Stimulated activated CD8-positive, alpha-beta memory T cell treated with anti-CD3 and anti-CD28 coated beads, Interleukin-4, amount 100 ng/mL, for 24 hours (primary cell): ENCODE measurements around the gene AGBL4.
"Not testable (repeated sequence)": the region's sequence is repeated elsewhere in the genome, so short reads cannot be mapped to it uniquely, and the experiment has no call there.

Experiments
- DNase-seq: peaks from one replicate; pipeline ENCODE4 v3.0.0-alpha.2; 2020; ENCODE audit warnings: low read depth

The AGBL4 gene

DNA sequence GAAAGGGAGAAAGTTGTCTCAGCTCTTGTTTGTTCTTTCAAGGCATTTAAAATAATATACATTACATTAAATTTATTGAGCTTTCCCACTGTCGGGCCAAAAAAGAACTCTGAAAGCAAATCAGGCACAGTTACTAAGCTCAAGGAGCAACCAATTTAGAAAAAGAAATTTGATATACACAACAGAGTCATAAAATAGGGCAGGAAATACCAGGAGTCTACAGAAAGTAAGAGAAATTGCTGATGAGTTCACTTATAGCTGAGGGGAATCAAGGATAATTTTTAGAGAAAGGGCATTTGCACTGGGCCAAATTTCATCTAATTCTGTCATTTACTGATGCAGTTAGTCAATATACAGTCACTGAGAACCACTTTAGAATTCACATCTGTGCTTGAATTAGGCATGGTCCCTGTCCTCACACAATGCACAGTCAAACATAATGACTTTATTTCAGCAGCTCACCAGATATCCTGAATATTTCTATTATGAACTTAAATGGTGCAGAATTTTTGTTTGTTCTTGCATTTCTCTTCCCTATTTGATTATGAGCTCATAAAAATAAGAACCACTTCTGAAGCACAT, 997.4 kb downstream of the AGBL4 start:
- no peak for DNase-seq

DNA sequence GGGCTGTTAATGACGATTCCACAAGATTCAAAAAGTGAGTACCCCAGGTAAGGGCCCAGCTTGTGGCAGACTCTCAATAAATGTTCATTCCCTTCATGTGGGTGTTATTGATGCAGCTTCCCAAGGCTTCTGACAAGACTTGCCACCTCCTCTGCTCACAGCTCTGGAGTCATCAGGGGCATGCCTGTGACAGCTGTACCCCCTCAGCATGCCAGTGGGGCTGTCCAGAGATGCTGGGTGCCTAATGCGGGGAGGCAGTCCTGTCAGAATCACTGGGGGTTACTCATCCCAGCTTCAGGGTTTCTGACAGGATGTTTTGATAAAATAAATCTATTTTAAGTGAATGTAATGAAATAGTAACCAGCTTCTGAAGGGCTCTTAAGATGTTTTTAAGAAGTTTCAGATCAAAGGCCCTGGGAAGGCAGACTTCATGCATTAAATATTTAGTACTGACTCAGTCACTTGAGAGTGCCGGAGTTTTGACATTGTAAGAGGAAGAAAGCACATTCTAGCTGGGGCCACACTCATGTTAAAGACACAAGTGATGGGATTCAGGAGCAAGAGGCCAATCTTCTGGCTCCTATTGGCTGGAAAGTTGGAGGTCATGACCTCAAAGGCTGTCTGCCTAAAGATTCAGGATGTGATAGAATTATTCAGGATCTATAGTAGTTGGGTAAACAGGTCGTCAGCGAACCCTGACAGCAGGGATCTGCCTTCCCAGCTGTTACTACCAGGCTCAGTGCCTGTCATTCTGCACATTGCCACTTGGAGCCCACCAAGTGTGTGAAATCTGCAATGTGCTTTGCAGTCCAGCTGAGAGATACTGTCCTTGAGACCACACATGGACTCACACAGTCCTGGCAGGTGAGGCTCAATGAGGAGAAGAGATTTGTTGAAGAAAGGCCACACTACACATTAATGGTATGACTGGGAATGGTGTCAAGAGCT, 1007.5 kb downstream of the AGBL4 start:
- DNase-seq = no peak

DNA sequence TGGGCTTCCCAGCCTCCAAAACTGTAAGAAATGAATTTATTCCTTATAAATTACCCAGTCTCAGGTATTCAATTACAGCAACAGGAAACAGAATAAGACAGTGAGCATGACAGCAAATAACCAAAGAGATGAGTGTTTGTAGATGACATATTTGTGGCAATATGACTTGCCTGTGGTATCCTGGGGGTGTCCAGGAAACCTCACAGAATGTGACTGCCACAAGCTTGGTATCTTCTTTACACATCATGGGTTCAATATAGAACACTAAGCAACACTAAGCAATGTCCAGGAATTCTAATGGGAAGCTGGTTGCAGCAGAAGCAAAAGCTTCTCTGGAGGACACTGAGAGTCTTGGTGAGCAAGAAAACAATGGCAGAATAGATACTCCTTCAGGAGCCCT, 1010.7 kb downstream of the AGBL4 start:
- DNase-seq = no peak

- DNase-seq = not testable (repeated sequence)
Measured at GRCh38 chr1:49002981-49003380, 1020.8 kb downstream of the AGBL4 start.

DNA sequence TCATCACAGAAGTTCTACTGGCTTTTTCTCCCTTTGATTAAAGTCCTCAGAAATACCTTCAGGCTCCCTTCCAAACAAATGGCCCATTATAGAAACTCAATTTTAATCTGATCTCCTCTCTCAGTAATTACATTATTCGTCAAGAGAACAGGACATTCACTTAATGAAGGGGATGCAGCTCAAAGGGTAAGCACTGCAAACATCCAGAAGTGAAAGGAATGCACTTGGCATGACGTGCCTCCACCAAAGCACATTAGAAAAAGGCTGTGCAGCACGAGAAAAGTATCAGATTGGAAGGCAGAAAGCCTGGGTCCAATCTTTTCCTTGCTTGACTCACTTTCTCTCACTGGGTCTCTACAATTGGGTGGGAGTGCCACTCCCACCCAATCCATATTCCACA, 1024.4 kb downstream of the AGBL4 start:
- no peak for DNase-seq

DNA sequence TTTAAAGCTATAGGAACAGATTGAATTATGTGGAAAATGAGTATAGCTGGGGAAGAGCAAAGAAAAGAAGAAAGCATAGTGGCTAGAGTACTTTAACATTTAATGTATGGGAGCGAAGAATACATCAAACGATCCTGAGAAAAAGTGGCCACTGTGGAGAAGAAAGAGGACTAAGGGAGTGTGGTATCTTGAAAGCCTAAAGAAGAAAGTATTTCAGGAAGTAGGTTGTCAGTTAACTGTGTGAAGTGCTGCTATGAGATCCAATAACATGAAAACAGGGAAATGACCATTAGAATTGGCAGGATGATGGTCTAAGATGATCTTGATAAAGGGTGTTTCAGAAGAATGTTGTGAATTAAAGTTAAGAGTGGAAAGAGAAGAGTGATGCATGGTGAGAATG, 1027.4 kb downstream of the AGBL4 start:
- DNase-seq = no peak

DNA sequence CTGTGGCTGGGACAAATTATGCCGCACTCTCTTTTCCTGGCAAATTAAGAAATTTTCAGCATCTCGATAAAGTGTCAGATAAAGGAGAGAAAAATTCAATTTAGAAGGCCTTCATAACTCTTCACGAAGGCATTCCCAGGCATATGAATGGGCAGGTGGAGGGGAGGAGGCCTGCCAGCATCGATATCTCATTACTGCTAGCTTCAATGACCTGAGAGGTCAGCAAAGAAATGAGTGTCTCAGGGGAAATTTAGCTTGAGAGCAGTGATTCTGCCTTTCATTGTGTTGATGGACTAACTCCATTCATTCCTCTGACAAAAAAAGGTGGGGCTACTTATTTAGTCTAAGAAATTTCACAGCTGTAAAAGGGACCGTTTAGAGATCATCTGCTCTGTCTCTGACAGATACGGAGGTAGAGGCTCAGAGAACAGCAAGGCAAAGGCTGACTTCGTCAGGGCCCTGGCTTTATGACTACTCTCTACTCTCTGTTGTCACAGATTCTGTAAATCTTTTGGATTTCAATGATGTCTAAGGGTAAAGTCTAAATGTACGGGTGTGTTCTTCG, 1035.0 kb downstream of the AGBL4 start:
- no peak for DNase-seq

DNA sequence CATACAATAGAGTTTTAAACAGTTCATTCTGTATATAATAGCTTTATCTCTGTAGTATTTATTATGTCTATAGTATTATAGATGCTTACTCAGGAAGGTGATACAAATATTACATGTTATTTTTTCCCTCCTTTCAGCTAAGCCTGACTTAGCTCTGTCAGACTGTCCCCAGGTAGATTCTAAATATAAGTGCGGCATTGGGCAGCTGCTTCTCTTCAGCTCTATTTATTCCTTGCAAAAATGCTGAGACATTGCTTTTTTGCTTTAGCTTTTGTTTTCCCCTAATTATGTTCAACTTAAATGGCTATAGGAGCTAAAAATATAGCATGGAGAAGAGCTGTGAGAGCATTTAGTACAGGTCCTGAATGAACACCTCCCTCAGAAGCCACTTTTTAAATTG, 1043.8 kb downstream of the AGBL4 start:
- DNase-seq = no peak

GRCh38 chr1:48978413-48978812, 1045.3 kb downstream of the AGBL4 start:
- DNase-seq = no peak

DNA sequence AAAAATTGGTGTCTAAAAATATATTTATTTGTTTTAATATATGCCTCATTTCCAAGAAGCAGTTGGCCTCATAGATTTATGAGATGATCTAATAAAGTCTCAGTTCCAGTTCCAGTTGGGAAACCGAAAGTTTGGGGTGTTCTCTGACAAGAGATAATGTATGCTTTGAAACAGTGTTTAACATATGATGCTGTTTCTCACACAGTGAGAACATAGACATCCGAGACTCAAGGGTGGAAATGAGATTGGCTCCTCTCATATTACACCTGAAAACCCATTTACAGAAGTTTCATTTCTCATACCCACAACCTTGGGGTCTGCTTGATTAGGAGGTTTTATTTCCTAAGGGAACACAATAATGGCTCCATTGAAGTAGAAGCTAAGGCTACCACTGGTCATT, 1046.5 kb downstream of the AGBL4 start:
- DNase-seq = no peak

- no peak for DNase-seq
Measured at GRCh38 chr1:48969971-48970370, 1053.8 kb downstream of the AGBL4 start.

GRCh38 chr1:48967318-48967717, 1056.4 kb downstream of the AGBL4 start:
- no peak for DNase-seq

DNA sequence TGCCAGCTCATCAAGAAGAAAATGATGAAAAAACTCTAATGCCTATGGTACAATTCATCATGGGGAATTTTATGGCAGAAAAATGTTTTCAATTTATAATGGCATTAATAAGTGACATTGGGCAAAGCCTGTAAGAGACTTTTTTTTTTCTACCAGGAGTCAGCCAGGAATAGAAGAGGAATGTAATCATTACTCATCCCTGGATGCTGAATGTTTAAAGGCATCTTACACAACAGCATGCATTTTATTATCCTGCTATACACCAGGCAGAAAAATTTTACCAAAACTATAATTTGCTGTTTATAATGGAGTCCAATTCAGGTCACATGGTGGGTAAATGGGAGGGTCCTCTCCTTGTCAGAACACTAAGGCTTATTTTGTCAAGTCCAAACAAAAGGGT, 1057.2 kb downstream of the AGBL4 start:
- no peak for DNase-seq

- no peak for DNase-seq
Measured at GRCh38 chr1:48960320-48960719, 1063.4 kb downstream of the AGBL4 start.

DNA sequence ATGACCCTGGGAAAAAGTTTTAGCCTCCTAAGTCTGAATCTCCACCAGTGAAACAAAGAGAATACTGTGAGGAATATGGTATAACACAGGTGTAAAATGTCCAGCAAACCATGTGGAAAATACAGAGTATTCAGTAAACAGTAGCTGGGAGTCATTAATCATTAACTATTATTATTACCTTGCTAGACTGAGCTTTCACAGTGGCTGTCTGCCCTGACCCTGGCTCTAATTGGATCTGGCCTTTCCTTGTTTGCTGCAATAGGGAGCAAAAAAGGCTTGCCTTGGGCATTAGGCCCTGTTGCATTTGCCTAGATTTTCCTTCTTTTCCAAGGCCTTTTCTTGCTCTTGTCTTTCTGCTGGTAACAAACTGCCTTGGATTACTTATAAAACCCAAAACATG, 1068.0 kb downstream of the AGBL4 start:
- no peak for DNase-seq

DNA sequence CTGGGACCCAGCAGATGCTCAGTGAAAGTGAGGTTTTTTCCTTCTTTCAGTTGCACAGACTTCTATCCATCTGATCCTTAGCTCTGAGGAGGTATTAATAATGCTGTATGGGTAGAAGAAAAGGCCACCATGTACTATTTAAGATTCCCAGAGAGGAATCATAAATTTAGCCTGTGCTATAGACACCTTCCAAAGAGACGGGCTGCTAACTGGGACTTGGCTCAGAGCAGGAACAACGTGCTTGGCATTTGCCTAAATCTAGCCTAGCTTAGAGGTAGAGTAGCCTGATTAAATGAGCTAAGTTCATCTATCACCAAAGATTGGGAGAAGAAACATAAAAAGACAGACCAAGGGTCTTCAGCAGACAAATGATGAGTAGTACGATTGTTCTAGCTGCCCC, 1070.1 kb downstream of the AGBL4 start:
- no peak for DNase-seq

- DNase-seq = no peak
Measured at GRCh38 chr1:48948562-48948961, 1075.2 kb downstream of the AGBL4 start.

GRCh38 chr1:48947761-48948537, 1075.8 kb downstream of the AGBL4 start:
- no peak for DNase-seq

DNA sequence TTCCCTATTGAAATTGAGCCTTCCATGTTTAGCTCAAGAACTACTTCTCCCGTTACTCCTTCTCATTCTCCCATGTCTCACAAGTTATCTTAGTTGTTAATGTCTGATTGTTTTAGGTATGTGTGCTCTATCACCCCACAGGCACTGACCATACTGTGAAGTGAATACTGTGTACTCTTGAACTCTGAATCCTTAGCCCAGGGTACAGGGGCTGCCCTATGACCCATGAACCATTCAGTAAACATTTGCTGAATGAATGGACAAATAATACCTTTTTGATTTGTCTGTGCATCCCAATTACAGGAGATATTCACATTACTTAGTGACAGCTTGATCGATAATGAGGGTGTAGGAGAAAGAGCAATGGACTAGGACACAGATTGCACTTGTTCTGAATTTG, 1077.7 kb downstream of the AGBL4 start:
- no peak for DNase-seq

DNA sequence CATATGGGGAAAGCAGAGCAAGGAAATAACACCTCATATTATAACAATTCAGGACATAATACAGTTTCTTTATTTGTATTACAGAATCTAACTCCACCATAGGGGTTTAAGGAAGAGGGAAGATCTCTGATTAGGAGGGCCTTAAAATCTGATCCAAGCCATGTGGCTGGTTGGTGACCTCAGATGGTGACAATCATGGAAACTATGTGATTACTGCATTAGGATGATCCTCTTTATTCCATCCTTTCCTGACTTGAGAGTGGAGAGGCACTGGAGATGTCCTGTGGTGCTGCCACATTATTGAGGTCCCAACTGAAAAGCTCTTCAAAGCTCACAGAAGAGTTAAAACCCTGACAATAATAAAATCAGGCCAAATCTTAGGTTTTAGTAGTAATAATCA, 1078.9 kb downstream of the AGBL4 start:
- no peak for DNase-seq

DNA sequence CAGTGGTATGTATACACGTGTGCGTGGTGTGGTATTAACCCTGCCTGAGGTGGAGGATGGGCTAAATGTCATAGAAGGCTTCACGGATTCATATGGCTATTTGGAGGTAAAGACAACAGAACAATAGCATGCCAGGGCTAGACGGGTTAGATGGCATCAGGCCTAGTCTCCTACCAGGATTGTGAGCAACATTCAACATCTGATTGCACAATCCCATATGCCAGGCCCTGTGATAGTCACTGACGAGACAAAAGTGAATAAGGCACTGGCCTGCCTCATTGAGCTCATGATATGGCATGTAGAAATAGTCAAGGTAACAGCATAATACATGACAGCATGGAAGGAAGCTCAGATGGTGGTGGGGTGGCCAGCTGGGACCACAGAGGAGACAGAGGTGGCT, 1079.9 kb downstream of the AGBL4 start:
- DNase-seq = no peak

DNA sequence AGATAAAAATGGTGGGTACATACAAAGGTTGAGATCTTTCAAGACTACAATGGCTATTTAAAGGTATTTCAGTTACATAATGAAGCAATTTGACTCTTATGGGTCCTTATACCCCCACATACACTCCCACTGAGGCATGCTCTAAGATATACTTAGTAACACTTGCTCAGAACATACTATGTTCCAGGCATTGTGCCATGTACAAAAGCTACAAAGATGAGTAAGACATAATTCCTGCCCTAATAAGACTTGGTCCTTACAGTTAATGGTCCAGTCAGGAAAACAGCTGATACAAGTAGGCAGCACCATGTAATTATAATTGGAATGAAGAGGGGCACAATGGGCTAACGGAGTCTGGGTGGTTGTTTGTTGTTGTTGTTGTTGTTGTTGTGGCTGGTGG, 1080.4 kb downstream of the AGBL4 start:
- DNase-seq = no peak
